Upper lobe of left lung (tissue), 6 donors: ENCODE results near the gene COL15A1. TPM values are rescaled to one million over a fixed set of nuclear protein-coding genes. Genes with fewer than 3 reads are reported as not detected.

Source experiments
- ATAC-seq, 2 donors: fragments of 200-7000 bp; cut with Tn5 transposase; one replicate each; pipeline ENCODE4 v1.9.1; 2022; ENCODE audit warnings: mild to moderate bottlenecking in 2 of 2, moderate library complexity in 2 of 2; ENCODE audit not compliant: low FRiP score in 2 of 2
- DNase-seq, 2 donors: peaks; one replicate each; pipeline ENCODE4 v3.0.0-alpha.2; 2019 to 2020
- H3K27ac ChIP-seq, 4 donors: fragments of 200-600 bp; sonication (generic); one replicate each; pipeline ENCODE4 v1.5.1; 2016 to 2019
- H3K27me3 ChIP-seq, 4 donors: fragments of 200-600 bp; sonication (generic); one replicate each; pipeline ENCODE4 v1.5.1; 2017 to 2019
- H3K36me3 ChIP-seq, 4 donors: fragments of 200-600 bp; sonication (generic); one replicate each; pipeline ENCODE4 v1.5.1; 2016 to 2019
- H3K4me1 ChIP-seq, 4 donors: fragments of 200-600 bp; sonication (generic); one replicate each; pipeline ENCODE4 v1.5.1; 2018 to 2019
- H3K4me3 ChIP-seq, 4 donors: fragments of 200-600 bp; sonication (generic); one replicate each; pipeline ENCODE4 v1.5.1; 2017 to 2019; ENCODE audit warnings: mild to moderate bottlenecking in 2 of 4, moderate library complexity in 1 of 4
- H3K9me3 ChIP-seq, 4 donors: fragments of 200-600 bp; sonication (generic); one replicate each; pipeline ENCODE4 v1.5.1; 2018 to 2019
- CTCF ChIP-seq, 6 experiments: fragments of 450-650 bp in 4 of 6; fragments of 200-600 bp in 2 of 6; sonication (generic) in 2 of 6; IDR thresholded peaks; one replicate each; pipeline ENCODE4 v1.5.1; 2016 to 2019; ENCODE audit warnings: antibody characterized with exemption in 6 of 6
- EP300 ChIP-seq, 4 donors: sonication (generic); formaldehyde crosslinking; IDR thresholded peaks; one replicate each; pipeline ENCODE4 v1.5.1; 2017; ENCODE audit warnings: antibody characterized with exemption in 4 of 4, control low read depth in 2 of 4
- POLR2A ChIP-seq, 4 donors: fragments of 450-650 bp; IDR thresholded peaks; one replicate each; pipeline ENCODE4 v1.5.1; 2016 to 2017; ENCODE audit warnings: antibody characterized with exemption in 4 of 4, mild to moderate bottlenecking in 2 of 4
- POLR2AphosphoS5 ChIP-seq, 2 donors: sonication (generic); formaldehyde crosslinking; IDR thresholded peaks; one replicate each; pipeline ENCODE4 v1.5.1; 2017; ENCODE audit warnings: antibody characterized with exemption in 2 of 2
- WGBS, 2 donors: methylation state at CpG; one replicate each; pipeline ENCODE4 v1.1.5; 2017 to 2018; 5-methylcytosine and 5-hydroxymethylcytosine counted together
- total RNA-seq, 6 donors: library from RNA; depleted of rRNA in 4 of 6; stranded (reverse); fragments of >200 nt in 4 of 6; gene quantifications; one replicate each; pipeline versions ENCODE4 v1.1.0 to v1.2.1, GENCODE V29; 2016 to 2021
- donor health status: DM: no; HTN: no; CAD: no; lungs with moderate emphysema.
- donor health status: DM: no; HTN: yes; CAD: no; lungs with severe emphysema.

Gene COL15A1
- total RNA-seq, 6 donors from 2014 or later = 1.0 to 17.9 (median 2.7) TPM

GRCh38 chr9:98986866-98987651 is 43.4 kb downstream of the COL15A1 start:
- no peaks in the 10 kb centered on the region for H3K9me3 ChIP-seq
- no peak overlapping the region for H3K4me3 ChIP-seq
- no peaks in the 10 kb centered on the region for H3K36me3 ChIP-seq
- H3K4me1 ChIP-seq = peaks cover 0 to 7% (median 0%) of the 10 kb centered on the region in 4 donors
- TF ChIP-seq CTCF (IDR thresholded peaks at IDR 0.05) = no peak
- no peak for TF ChIP-seq POLR2A (IDR thresholded peaks at IDR 0.05)
- ATAC-seq = no peak
- no peak overlapping the region for H3K27ac ChIP-seq
- H3K27me3 ChIP-seq = no peaks in the 10 kb centered on the region
- 86 to 91% methylated on average over 18 of the region's 18 CpGs for WGBS, 2 donors
- DNase-seq = peak in 1 of 2 donors; percentile 56

- TF ChIP-seq POLR2A (IDR thresholded peaks at IDR 0.05) = no peak
- no peak for TF ChIP-seq CTCF (IDR thresholded peaks at IDR 0.05)
- TF ChIP-seq EP300 (IDR thresholded peaks at IDR 0.05) = peak in 1 of 4 donors; percentile 34
- peak; percentile 36 to 49 for TF ChIP-seq POLR2AphosphoS5 (IDR thresholded peaks at IDR 0.05)
- no peaks in the 10 kb centered on the region for H3K27me3 ChIP-seq
- ATAC-seq = peak; percentile 47 to 78
- peak overlapping the region in 1 of 4 donors; percentile 16 for H3K27ac ChIP-seq
- no peaks in the 10 kb centered on the region for H3K36me3 ChIP-seq
- 82 to 88% methylated on average over 11 to 13 of the region's 13 CpGs for WGBS, 2 donors
- H3K4me1 ChIP-seq = peaks cover 4 to 19% (median 7%) of the 10 kb centered on the region in 4 donors
- peak in 1 of 2 donors; percentile 40 for DNase-seq
- no peaks in the 10 kb centered on the region for H3K9me3 ChIP-seq
- no peak overlapping the region for H3K4me3 ChIP-seq
Observed at GRCh38 chr9:98989036-98990000, 45.6 kb downstream of the COL15A1 start.

GRCh38 chr9:98990181-98990870 is 46.6 kb downstream of the COL15A1 start:
- no peaks in the 10 kb centered on the region for H3K36me3 ChIP-seq
- H3K9me3 ChIP-seq = no peaks in the 10 kb centered on the region
- H3K27me3 ChIP-seq = no peaks in the 10 kb centered on the region
- no peak overlapping the region for H3K27ac ChIP-seq
- ATAC-seq (no peak), DNase-seq (no peak)
- no peak overlapping the region for H3K4me3 ChIP-seq
- H3K4me1 ChIP-seq = peaks cover 6 to 29% (median 11%) of the 10 kb centered on the region in 4 donors
- no peak for TF ChIP-seq POLR2A (IDR thresholded peaks at IDR 0.05)
- WGBS, 2 donors = 92 to 98% methylated on average over 7 to 8 of the region's 8 CpGs

GRCh38 chr9:98992107-98992884 is 48.6 kb downstream of the COL15A1 start:
- DNase-seq = peak in 1 of 2 donors; percentile 79
- H3K27ac ChIP-seq = no peak overlapping the region

More at GRCh38 chr9:98992107-98992884, 48.6 kb downstream of the COL15A1 start:
- Histone ChIP-seq H3K27me3 (no peaks in the 10 kb centered on the region), H3K4me3 (no peak overlapping the region), H3K36me3 (no peaks in the 10 kb centered on the region), H3K9me3 (no peaks in the 10 kb centered on the region), H3K4me1 (peaks cover 6 to 29% (median 13%) of the 10 kb centered on the region in 4 donors)
- WGBS, 2 donors = 97 to 99% methylated on average over 24 to 25 of the region's 33 CpGs
- ATAC-seq = no peak
- TF ChIP-seq POLR2A (IDR thresholded peaks at IDR 0.05) (no peak), CTCF (IDR thresholded peaks at IDR 0.05) (no peak), POLR2AphosphoS5 (IDR thresholded peaks at IDR 0.05) (no peak), EP300 (IDR thresholded peaks at IDR 0.05) (no peak)
